ENCODE results near the gene FAM177B. TPM values are rescaled to one million over a fixed set of nuclear protein-coding genes. Genes with fewer than 3 reads are reported as not detected.

FAM177B gene
- 1.1 TPM for total RNA-seq
- polyA plus RNA-seq (ENCODE audit: insufficient read depth, low read depth, low replicate concordance): not detected
- long read RNA-seq, donor 1, partial matches to known transcripts: 5 of 5 reads
- long read RNA-seq, donor 1, other reads (novel, unspliced or antisense): 0 of 5 reads
- long read RNA-seq, donor 2: 0 reads
- long read RNA-seq, donor 3: 0 reads
- long read RNA-seq, donor 4: 0 reads
- long read RNA-seq, donor 5: 0 reads
- long read RNA-seq, donor 6: 0 reads
- long read RNA-seq, donor 7, partial matches to known transcripts: 0 of 1 reads
- long read RNA-seq, donor 7, other reads (novel, unspliced or antisense): 1 of 1 reads
- long read RNA-seq, donor 8: 0 reads
- long read RNA-seq, donor 9: 0 reads
- long read RNA-seq, donor 10: 0 reads

- no peak within 1 kb of the TSS for H3K9ac ChIP-seq (ENCODE audit: low read length in 3 of 3)
- no peaks in the 10 kb centered on the region for H3K4me1 ChIP-seq (ENCODE audit: control insufficient read depth in 2 of 3, insufficient read depth in 2 of 3, low read depth in 1 of 3, low read length in 3 of 3)
- no peak for TF ChIP-seq CTCF (IDR thresholded peaks at IDR 0.05; ENCODE audit: borderline replicate concordance, extremely low read depth, insufficient read depth)
- FAIRE-seq (no peak), DNase-seq (no peak)
- no peak within 1 kb of the TSS for H3K27ac ChIP-seq (ENCODE audit: low read depth in 2 of 2, low read length in 2 of 2)
- no peak within 1 kb of the TSS for H3K4me3 ChIP-seq (ENCODE audit: low read length in 3 of 3)
- intact Hi-C loops (cut with DNase I): no loop called here
- no peaks in the 10 kb centered on the region for H3K9me3 ChIP-seq (ENCODE audit: control insufficient read depth in 2 of 3, insufficient read depth in 1 of 3, low read length in 3 of 3)
- H3K27me3 ChIP-seq (ENCODE audit: control insufficient read depth, insufficient read depth, low read length): no peaks in the 10 kb centered on the region
- peaks cover 7 to 20% (median 11%) of the 10 kb centered on the region in 3 donors for H3K36me3 ChIP-seq (ENCODE audit: control insufficient read depth in 2 of 3, insufficient read depth in 3 of 3, low read length in 3 of 3)
Measured at GRCh38 chr1:222736972-222737371, at the start of gene FAM177B. Gene FAM177B (plus strand): TSS chr1:222737202. CDS start chr1:222746546, 9,344 bp downstream.

DNA sequence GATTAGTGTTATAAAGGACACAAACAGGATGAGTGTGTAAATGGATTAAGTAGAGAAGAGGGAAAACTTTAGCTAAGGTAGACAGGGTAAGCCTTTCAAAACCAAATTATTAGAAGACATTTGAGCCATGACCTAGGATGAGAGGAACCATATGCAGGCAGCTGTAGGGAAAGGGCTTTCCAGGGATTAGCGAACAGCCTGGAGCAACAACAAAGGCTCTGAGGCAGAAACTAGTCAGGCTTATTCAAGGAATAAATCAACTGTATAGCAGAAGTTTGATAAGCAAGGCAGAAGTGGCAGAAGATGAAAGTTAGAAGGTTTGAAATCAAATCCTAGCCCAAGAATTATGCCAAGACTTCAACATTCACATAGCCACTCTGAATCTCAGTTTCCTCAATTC, 46.0 kb upstream of the FAM177B start:
- H3K36me3 ChIP-seq (ENCODE audit: control insufficient read depth in 2 of 3, insufficient read depth in 3 of 3, low read length in 3 of 3): peaks cover 5 to 12% (median 5%) of the 10 kb centered on the region in 3 donors
- FAIRE-seq (no peak), DNase-seq (no peak)
- H3K9me3 ChIP-seq (ENCODE audit: control insufficient read depth in 2 of 3, insufficient read depth in 1 of 3, low read length in 3 of 3): no peaks in the 10 kb centered on the region
- no peak overlapping the region for H3K9ac ChIP-seq (ENCODE audit: low read length in 3 of 3)
- no peaks in the 10 kb centered on the region for H3K27me3 ChIP-seq (ENCODE audit: control insufficient read depth, insufficient read depth, low read length)
- no peak overlapping the region for H3K4me3 ChIP-seq (ENCODE audit: low read length in 3 of 3)
- intact Hi-C loops (cut with DNase I): no loop called here
- H3K4me1 ChIP-seq (ENCODE audit: control insufficient read depth in 2 of 3, insufficient read depth in 2 of 3, low read depth in 1 of 3, low read length in 3 of 3): no peaks in the 10 kb centered on the region
- no peak overlapping the region for H3K27ac ChIP-seq (ENCODE audit: low read depth in 2 of 2, low read length in 2 of 2)
- no peak for TF ChIP-seq CTCF (IDR thresholded peaks at IDR 0.05; ENCODE audit: borderline replicate concordance, extremely low read depth, insufficient read depth)

GRCh38 chr1:222694927-222695326, 42.1 kb upstream of the FAM177B start:
- TF ChIP-seq CTCF (IDR thresholded peaks at IDR 0.05; ENCODE audit: borderline replicate concordance, extremely low read depth, insufficient read depth): no peak
- intact Hi-C loops (cut with DNase I): no loop called here
- H3K4me1 ChIP-seq (ENCODE audit: control insufficient read depth in 2 of 3, insufficient read depth in 2 of 3, low read depth in 1 of 3, low read length in 3 of 3): no peaks in the 10 kb centered on the region
- no peak overlapping the region for H3K9ac ChIP-seq (ENCODE audit: low read length in 3 of 3)
- no peaks in the 10 kb centered on the region for H3K27me3 ChIP-seq (ENCODE audit: control insufficient read depth, insufficient read depth, low read length)
- H3K27ac ChIP-seq (ENCODE audit: low read depth in 2 of 2, low read length in 2 of 2): no peak overlapping the region
- DNase-seq (no peak), FAIRE-seq (no peak)
- peaks cover 0 to 4% (median 0%) of the 10 kb centered on the region in 3 donors for H3K36me3 ChIP-seq (ENCODE audit: control insufficient read depth in 2 of 3, insufficient read depth in 3 of 3, low read length in 3 of 3)
- H3K4me3 ChIP-seq (ENCODE audit: low read length in 3 of 3): no peak overlapping the region
- no peaks in the 10 kb centered on the region for H3K9me3 ChIP-seq (ENCODE audit: control insufficient read depth in 2 of 3, insufficient read depth in 1 of 3, low read length in 3 of 3)
